K562 (cell line): ENCODE data around the gene TAMALIN. TPM values are rescaled to one million over a fixed set of nuclear protein-coding genes. Genes with fewer than 3 reads are reported as not detected.

ENCODE experiments used
- DDX20 ChIP-seq: fragments of 450-650 bp; IDR thresholded peaks from 2 replicates; pipeline ENCODE4 v1.6.1; 2016; ENCODE audit warnings: missing genetic modification characterization, low read depth, mild to moderate bottlenecking, missing compliant biosample characterization, moderate library complexity
- EWSR1 ChIP-seq: fragments of 450-650 bp; IDR thresholded peaks from 2 replicates; pipeline ENCODE4 v1.6.1; 2018; ENCODE audit warnings: borderline replicate concordance, mild to moderate bottlenecking, low read depth, moderate library complexity; ENCODE audit not compliant: partially characterized antibody
- FOXK2 ChIP-seq, 2 experiments: fragments of 450-650 bp; IDR thresholded peaks in 1 of 2; conservative IDR thresholded peaks in 1 of 2; 2 replicates each; pipeline ENCODE4 v1.6.1; 2016; ENCODE audit warnings: low read depth in 2 of 2, mild to moderate bottlenecking in 1 of 2
- JUND ChIP-seq, 2 experiments: IDR thresholded peaks; 2 replicates in 1 of 2; 3 replicates in 1 of 2; pipeline ENCODE4 v1.6.1; 2011; ENCODE audit warnings: borderline replicate concordance in 2 of 2, low read depth in 2 of 2, low read length in 2 of 2, improper control_type of control experiment in 1 of 2, missing biosample characterization in 1 of 2, missing genetic modification characterization in 1 of 2, missing genetic modification reagents in 1 of 2
- MED1 ChIP-seq: sonication (generic); formaldehyde crosslinking; IDR thresholded peaks from 2 replicates; pipeline ENCODE4 v1.8.1; 2023; ENCODE audit warnings: missing genetic modification reagents, borderline replicate concordance
- NCOA2 ChIP-seq, 2 experiments: fragments of 450-650 bp; IDR thresholded peaks; 2 replicates each; pipeline ENCODE4 v1.6.1; 2018; ENCODE audit warnings: mild to moderate bottlenecking in 2 of 2, moderate library complexity in 1 of 2; ENCODE audit not compliant: partially characterized antibody in 2 of 2
- NRF1 ChIP-seq, 2 experiments: fragments of 450-650 bp; IDR thresholded peaks in 1 of 2; conservative IDR thresholded peaks in 1 of 2; 2 replicates each; pipeline ENCODE4 v1.6.1; 2014; ENCODE audit warnings: mild to moderate bottlenecking in 2 of 2
- RAD21 ChIP-seq, 2 experiments: fragments of 250-450 bp in 1 of 2; fragments of 450-650 bp in 1 of 2; sonication (Bioruptor Pico) in 1 of 2; formaldehyde crosslinking in 1 of 2; IDR thresholded peaks in 1 of 2; conservative IDR thresholded peaks in 1 of 2; 2 replicates each; pipeline versions ENCODE4 v1.4.0 to v1.8.0; 2020 to 2022; ENCODE audit warnings: mild to moderate bottlenecking in 2 of 2, moderate library complexity in 1 of 2
- RB1 ChIP-seq: fragments of 450-650 bp; IDR thresholded peaks from 2 replicates; pipeline ENCODE4 v1.6.1; 2017; ENCODE audit warnings: low read depth, mild to moderate bottlenecking
- RBFOX2 ChIP-seq: fragments of 200-400 bp; formaldehyde crosslinking; IDR thresholded peaks from 2 replicates; pipeline ENCODE4 v1.6.1; 2017; ENCODE audit warnings: low read depth, mild to moderate bottlenecking, low read length, moderate library complexity
- RBM34 ChIP-seq: fragments of 200-400 bp; formaldehyde crosslinking; IDR thresholded peaks from 2 replicates; pipeline ENCODE4 v1.6.1; 2018; ENCODE audit warnings: low read length, borderline replicate concordance; ENCODE audit not compliant: insufficient read depth
- TCF15 ChIP-seq: fragments of 250-450 bp; sonication (Bioruptor Pico); IDR thresholded peaks from 2 replicates; pipeline ENCODE4 v1.8.0; 2022; ENCODE audit warnings: moderate library complexity, mild to moderate bottlenecking, inconsistent platforms
- TCF3 ChIP-seq: sonication (generic); formaldehyde crosslinking; IDR thresholded peaks from 2 replicates; pipeline ENCODE4 v1.4.0; 2020; ENCODE audit warnings: mild to moderate bottlenecking, missing genetic modification reagents
- TCFL5 ChIP-seq: fragments of 250-450 bp; sonication (Bioruptor Pico); conservative IDR thresholded peaks from 2 replicates; pipeline ENCODE4 v1.6.1; 2021; ENCODE audit warnings: mild to moderate bottlenecking, moderate library complexity, matching md5 sums
- ZBTB7A ChIP-seq: IDR thresholded peaks from 2 replicates; pipeline ENCODE4 v1.6.1; 2011; ENCODE audit warnings: low read depth, mild to moderate bottlenecking, low read length, moderate library complexity, borderline replicate concordance; ENCODE audit not compliant: control insufficient read depth
- ZNF197 ChIP-seq: fragments of 200-800 bp; sonication (Bioruptor generic); IDR thresholded peaks from 2 replicates; pipeline ENCODE4 v1.6.1; 2016; ENCODE audit warnings: low read depth, missing genetic modification characterization, missing compliant biosample characterization
- ZNF263 ChIP-seq: sonication (generic); formaldehyde crosslinking; IDR thresholded peaks from 2 replicates; pipeline ENCODE4 v1.8.0; 2022; ENCODE audit warnings: mild to moderate bottlenecking, missing genetic modification reagents, borderline replicate concordance
- ZNF436 ChIP-seq: fragments of 250-450, 450-650 bp; sonication (Bioruptor Pico); formaldehyde crosslinking; IDR thresholded peaks from 2 replicates; pipeline ENCODE4 v1.7.0; 2020; ENCODE audit warnings: mild to moderate bottlenecking
- polyA plus RNA-seq, 8 experiments: library from polyadenylated mRNA; depleted of rRNA in 4 of 8; stranded (reverse) in 5 of 8; unstranded in 3 of 8; fragments of >200 nt; fragmentation: Nextera tagmentation in 2 of 8; fragmentation: Illumina TruSeq in 1 of 8; extraction: Ambion mirVana in 2 of 8; extraction: Trizol in 1 of 8; gene quantifications; 2 replicates each; pipeline versions ENCODE4 v1.2.1 to v1.2.3, GENCODE V29; 2011 to 2014; ENCODE audit warnings: inconsistent platforms in 1 of 8, missing spikeins in 1 of 8
- total RNA-seq, 7 experiments: library from RNA; depleted of rRNA in 6 of 7; stranded (reverse); fragments of >200 nt in 6 of 7; fragmentation: Illumina TruSeq in 2 of 7; extraction: Trizol in 2 of 7; gene quantifications; 2 replicates each; pipeline versions ENCODE4 v1.2.1 to v1.2.3, GENCODE V29; 2011 to 2021; ENCODE audit warnings: low replicate concordance in 1 of 7
- TF ChIP-seq, protein P1 (sequence below), 3 experiments: fragments of 200-800 bp in 1 of 3; sonication (Bioruptor generic) in 1 of 3; sonication (generic) in 1 of 3; formaldehyde crosslinking in 1 of 3; IDR thresholded peaks; 2 replicates each; pipeline versions ENCODE4 v1.6.1 to v1.8.0; 2016 to 2022; ENCODE audit warnings: mild to moderate bottlenecking in 2 of 3, missing compliant biosample characterization in 2 of 3, missing genetic modification characterization in 2 of 3, missing genetic modification reagents in 1 of 3
- TF ChIP-seq, protein P2 (sequence below): fragments of 450-650 bp; formaldehyde crosslinking; IDR thresholded peaks from 2 replicates; pipeline ENCODE4 v1.4.0; 2020; ENCODE audit warnings: mild to moderate bottlenecking, moderate library complexity
- TF ChIP-seq, protein P3 (sequence below): fragments of 200-800 bp; sonication (Bioruptor generic); IDR thresholded peaks from 2 replicates; pipeline ENCODE4 v1.6.1; 2017; ENCODE audit warnings: missing genetic modification characterization, missing compliant biosample characterization

Gene TAMALIN
- total and polyA plus RNA-seq, 9 of the 15 experiments (the other 6 are each of a cell fraction or from before 2014, with no cell fraction given), result 0.74 to 2.2 (median 1.5) TPM; not detected in 2

DNA sequence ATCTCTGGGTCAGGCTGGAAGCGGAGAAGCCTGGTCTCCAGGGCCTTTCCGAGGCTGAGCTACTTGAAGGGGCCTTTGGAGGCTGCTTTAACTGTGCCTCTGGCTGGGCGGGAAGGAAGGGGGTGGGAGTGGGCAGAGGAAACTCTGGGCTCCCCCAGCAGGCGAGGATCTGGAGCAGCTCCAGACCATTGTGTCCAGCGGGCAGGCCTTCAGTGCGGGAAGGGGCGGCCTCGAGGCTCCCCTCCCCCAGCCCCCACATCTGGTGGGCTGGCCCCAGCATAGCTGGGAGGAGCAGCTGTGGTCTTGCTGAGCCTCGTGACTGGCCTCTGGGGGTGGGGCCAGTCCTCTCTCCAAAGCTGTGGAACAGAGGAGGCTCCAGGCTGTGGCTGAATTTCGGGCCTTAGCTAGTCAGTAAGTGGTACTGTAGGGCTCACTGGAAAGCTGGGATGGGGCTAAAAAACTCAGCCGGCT lies 3.4 kb downstream of the TAMALIN start (continued):
- TF ChIP-seq, protein P1, sequence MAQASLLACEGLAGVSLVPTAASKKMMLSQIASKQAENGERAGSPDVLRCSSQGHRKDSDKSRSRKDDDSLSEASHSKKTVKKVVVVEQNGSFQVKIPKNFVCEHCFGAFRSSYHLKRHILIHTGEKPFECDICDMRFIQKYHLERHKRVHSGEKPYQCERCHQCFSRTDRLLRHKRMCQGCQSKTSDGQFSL (CRISPR knock-in tag; IDR thresholded peaks at IDR 0.05), result 0 out of 2 replicates have a peak, but pooled peaks have one; percentile 35
- TF ChIP-seq, protein P1 (tag; IDR thresholded peaks at IDR 0.05), result no peak
- TF ChIP-seq JUND (IDR thresholded peaks at IDR 0.05; ENCODE audit: borderline replicate concordance, low read depth, low read length) (peak; percentile 38; the same call in 1 of the 2 replicates), JUND (tag; IDR thresholded peaks at IDR 0.05; ENCODE audit: borderline replicate concordance, low read depth, low read length) (no peak; the same call in 2 of the 3 replicates), RBM34 (no peak), ZBTB7A (peak; percentile 72; the same call in 1 of the 2 replicates), EWSR1 (no peak), RBFOX2 (peak; percentile 68), TCF3 (CRISPR knock-in tag) (no peak), NRF1 (conservative IDR thresholded peaks at IDR 0.05 in 1 of 2, IDR thresholded peaks at IDR 0.05 in 1 of 2) (peak; percentile 45 to 48; a peak in 3 of 4 replicates), TCFL5 (no peak), ZNF197 (no peak), NCOA2 (IDR thresholded peaks at IDR 0.05; ENCODE audit: partially characterized antibody in 2 of 2) (no peak), TCF15 (CRISPR knock-in tag) (no peak), RAD21 (CRISPR knock-in tag; conservative IDR thresholded peaks at IDR 0.05 in 1 of 2, IDR thresholded peaks at IDR 0.05 in 1 of 2) (no peak), FOXK2 (conservative IDR thresholded peaks at IDR 0.05 in 1 of 2, IDR thresholded peaks at IDR 0.05 in 1 of 2; ENCODE audit: low read depth in 2 of 2) (no peak; a peak in 1 of 4 replicates), DDX20 (tag) (no peak), RB1 (no peak), ZNF263 (CRISPR knock-in tag) (peak; percentile 39; the same call in 1 of the 2 replicates), MED1 (CRISPR knock-in tag) (no peak), ZNF436 (no peak)
- TF ChIP-seq, protein P2, sequence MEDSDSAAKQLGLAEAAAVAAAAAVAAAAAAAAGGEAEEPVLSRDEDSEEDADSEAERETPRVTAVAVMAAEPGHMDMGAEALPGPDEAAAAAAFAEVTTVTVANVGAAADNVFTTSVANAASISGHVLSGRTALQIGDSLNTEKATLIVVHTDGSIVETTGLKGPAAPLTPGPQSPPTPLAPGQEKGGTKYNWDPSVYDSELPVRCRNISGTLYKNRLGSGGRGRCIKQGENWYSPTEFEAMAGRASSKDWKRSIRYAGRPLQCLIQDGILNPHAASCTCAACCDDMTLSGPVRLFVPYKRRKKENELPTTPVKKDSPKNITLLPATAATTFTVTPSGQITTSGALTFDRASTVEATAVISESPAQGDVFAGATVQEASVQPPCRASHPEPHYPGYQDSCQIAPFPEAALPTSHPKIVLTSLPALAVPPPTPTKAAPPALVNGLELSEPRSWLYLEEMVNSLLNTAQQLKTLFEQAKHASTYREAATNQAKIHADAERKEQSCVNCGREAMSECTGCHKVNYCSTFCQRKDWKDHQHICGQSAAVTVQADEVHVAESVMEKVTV (CRISPR knock-in tag), result no peak
- TF ChIP-seq, protein P3, sequence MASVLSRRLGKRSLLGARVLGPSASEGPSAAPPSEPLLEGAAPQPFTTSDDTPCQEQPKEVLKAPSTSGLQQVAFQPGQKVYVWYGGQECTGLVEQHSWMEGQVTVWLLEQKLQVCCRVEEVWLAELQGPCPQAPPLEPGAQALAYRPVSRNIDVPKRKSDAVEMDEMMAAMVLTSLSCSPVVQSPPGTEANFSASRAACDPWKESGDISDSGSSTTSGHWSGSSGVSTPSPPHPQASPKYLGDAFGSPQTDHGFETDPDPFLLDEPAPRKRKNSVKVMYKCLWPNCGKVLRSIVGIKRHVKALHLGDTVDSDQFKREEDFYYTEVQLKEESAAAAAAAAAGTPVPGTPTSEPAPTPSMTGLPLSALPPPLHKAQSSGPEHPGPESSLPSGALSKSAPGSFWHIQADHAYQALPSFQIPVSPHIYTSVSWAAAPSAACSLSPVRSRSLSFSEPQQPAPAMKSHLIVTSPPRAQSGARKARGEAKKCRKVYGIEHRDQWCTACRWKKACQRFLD (CRISPR knock-in tag), result 0 out of 2 replicates have a peak, but pooled peaks have one; percentile 19
